ENCODE data around the gene STAT5B. TPM values are rescaled to one million over a fixed set of nuclear protein-coding genes. Genes with fewer than 3 reads are reported as not detected.

Gene STAT5B
- total and polyA plus RNA-seq, 9 of the 15 experiments (the other 6 are each of a cell fraction or from before 2014, with no cell fraction given), result 20.8 to 176 (median 92.4) TPM

DNA sequence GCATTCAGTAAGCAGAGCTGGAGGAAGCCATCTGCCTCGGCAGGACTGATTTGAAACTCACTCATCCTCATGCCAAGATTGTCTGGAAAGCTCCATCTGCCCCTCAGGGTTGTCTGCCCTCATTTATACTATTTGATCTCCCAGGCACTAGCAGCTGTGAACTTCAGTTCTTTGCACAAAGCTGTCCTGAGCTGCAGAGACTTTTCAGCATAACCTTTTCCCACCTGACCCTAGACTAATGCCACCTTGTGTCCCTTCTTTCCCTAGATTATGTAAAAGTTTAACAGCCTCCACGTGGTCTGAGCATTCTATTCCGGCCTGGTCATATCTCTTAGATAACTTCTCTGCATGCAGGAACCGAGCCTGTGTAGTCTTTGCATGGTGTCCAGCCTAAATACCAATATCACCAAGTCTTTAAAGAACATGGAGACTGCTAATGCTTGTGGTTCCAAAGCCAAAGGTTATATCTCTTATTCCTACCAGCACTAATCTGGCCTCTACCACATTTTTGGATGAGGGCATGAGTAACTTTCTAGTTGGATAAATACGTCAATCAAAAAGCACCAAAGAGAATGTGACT is 41.2 kb upstream of the STAT5B start:
- no peak overlapping the region for H2AFZ ChIP-seq (ENCODE audit: low read depth, low read length)
- H3K9ac ChIP-seq (ENCODE audit: insufficient read depth in 1 of 2, low read depth in 2 of 2, low read length in 2 of 2), result peak overlapping the region; percentile 83 to 100; a peak in 3 of 4 replicates
- peak overlapping the region; percentile 17; the same call in 1 of the 2 replicates for H3K4me3 ChIP-seq
- ChIA-PET CTCF (ENCODE audit: low intra/inter-chr PET ratio) (no interaction called here), POLR2A (interaction anchor here (0.6 to 2.5 kb wide), 8 partner anchors 11 to 1051 kb away, joined by 3 to 6 read pairs (median 3); no protein-coding TSS in a partner anchor)
- FAIRE-seq (peak; percentile 78), ATAC-seq (no peak), DNase-seq (ENCODE audit: extremely low read depth in 1 of 4, low spot score in 3 of 4) (peak in 1 of 4 experiments; percentile 77)
- H3K9me3 ChIP-seq (replicated peaks; ENCODE audit: control insufficient read depth, insufficient read depth, low read depth, low read length), result no peaks in the 10 kb centered on the region
- no peaks in the 10 kb centered on the region for H3K27me3 ChIP-seq (ENCODE audit: control insufficient read depth in 2 of 2, insufficient read depth in 2 of 2, low read length in 2 of 2)
- H3K4me1 ChIP-seq (replicated peaks in 1 of 2; ENCODE audit: control insufficient read depth in 2 of 2, insufficient read depth in 2 of 2, low read length in 2 of 2), result peaks cover 88 to 89% of the 10 kb centered on the region in 2 experiments
- no peaks in the 10 kb centered on the region for H3K9me1 ChIP-seq (ENCODE audit: control insufficient read depth, insufficient read depth, low read length)
- in situ Hi-C loops (cut with MboI) (no loop called here), intact Hi-C loops (cut with micrococcal nuclease) (loop anchor here (5.0 to 10.0 kb wide), 2 partner anchors 93 to 295 kb away; partner anchors contain the start of gene NKIRAS2)
- no peaks in the 10 kb centered on the region for H4K20me1 ChIP-seq (replicated peaks; ENCODE audit: control insufficient read depth, insufficient read depth, low read length)
- peak overlapping the region; percentile 100 for H3K4me2 ChIP-seq (ENCODE audit: insufficient read depth, low read length)
- peak overlapping the region; percentile 100 for H3K27ac ChIP-seq (ENCODE audit: extremely low read depth, low read depth, low read length)
- H3K36me3 ChIP-seq (ENCODE audit: control insufficient read depth, insufficient read depth, low read length), result peaks cover 77% of the 10 kb centered on the region
- BruUV-seq (replicated peaks), result no TSS peak
- peaks cover 75% of the 10 kb centered on the region for H3K79me2 ChIP-seq (ENCODE audit: control insufficient read depth, insufficient read depth, low read length)
- 6% methylated on average over 5 of the region's 5 CpGs for WGBS (ENCODE audit: insufficient coverage, low coverage, missing lambda C conversion rate)
- TF ChIP-seq LCOR (CRISPR knock-in tag; IDR thresholded peaks at IDR 0.05), result 0 out of 2 replicates have a peak, but pooled peaks have one; percentile 33
- peak; percentile 27; the same call in 1 of the 2 replicates for TF ChIP-seq ZNF584 (CRISPR knock-in tag; IDR thresholded peaks at IDR 0.05; ENCODE audit: low read depth)
- no peak for TF ChIP-seq ZNF217 (CRISPR knock-in tag; IDR thresholded peaks at IDR 0.05)
- TF ChIP-seq ZSCAN29 (IDR thresholded peaks at IDR 0.05), result no peak
- TF ChIP-seq MEF2A (IDR thresholded peaks at IDR 0.05; ENCODE audit: control insufficient read depth, low read depth, low read length), result no peak
- TF ChIP-seq ETV5 (CRISPR knock-in tag; IDR thresholded peaks at IDR 0.05; ENCODE audit: low read depth), result no peak
- TF ChIP-seq, protein P1, sequence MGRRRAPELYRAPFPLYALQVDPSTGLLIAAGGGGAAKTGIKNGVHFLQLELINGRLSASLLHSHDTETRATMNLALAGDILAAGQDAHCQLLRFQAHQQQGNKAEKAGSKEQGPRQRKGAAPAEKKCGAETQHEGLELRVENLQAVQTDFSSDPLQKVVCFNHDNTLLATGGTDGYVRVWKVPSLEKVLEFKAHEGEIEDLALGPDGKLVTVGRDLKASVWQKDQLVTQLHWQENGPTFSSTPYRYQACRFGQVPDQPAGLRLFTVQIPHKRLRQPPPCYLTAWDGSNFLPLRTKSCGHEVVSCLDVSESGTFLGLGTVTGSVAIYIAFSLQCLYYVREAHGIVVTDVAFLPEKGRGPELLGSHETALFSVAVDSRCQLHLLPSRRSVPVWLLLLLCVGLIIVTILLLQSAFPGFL (CRISPR knock-in tag; IDR thresholded peaks at IDR 0.05), result no peak
- TF ChIP-seq, protein P2, sequence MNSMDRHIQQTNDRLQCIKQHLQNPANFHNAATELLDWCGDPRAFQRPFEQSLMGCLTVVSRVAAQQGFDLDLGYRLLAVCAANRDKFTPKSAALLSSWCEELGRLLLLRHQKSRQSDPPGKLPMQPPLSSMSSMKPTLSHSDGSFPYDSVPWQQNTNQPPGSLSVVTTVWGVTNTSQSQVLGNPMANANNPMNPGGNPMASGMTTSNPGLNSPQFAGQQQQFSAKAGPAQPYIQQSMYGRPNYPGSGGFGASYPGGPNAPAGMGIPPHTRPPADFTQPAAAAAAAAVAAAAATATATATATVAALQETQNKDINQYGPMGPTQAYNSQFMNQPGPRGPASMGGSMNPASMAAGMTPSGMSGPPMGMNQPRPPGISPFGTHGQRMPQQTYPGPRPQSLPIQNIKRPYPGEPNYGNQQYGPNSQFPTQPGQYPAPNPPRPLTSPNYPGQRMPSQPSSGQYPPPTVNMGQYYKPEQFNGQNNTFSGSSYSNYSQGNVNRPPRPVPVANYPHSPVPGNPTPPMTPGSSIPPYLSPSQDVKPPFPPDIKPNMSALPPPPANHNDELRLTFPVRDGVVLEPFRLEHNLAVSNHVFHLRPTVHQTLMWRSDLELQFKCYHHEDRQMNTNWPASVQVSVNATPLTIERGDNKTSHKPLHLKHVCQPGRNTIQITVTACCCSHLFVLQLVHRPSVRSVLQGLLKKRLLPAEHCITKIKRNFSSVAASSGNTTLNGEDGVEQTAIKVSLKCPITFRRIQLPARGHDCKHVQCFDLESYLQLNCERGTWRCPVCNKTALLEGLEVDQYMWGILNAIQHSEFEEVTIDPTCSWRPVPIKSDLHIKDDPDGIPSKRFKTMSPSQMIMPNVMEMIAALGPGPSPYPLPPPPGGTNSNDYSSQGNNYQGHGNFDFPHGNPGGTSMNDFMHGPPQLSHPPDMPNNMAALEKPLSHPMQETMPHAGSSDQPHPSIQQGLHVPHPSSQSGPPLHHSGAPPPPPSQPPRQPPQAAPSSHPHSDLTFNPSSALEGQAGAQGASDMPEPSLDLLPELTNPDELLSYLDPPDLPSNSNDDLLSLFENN (IDR thresholded peaks at IDR 0.05; ENCODE audit: low read depth in 2 of 2, low read length in 2 of 2), result no peak
- TF ChIP-seq, protein P3, sequence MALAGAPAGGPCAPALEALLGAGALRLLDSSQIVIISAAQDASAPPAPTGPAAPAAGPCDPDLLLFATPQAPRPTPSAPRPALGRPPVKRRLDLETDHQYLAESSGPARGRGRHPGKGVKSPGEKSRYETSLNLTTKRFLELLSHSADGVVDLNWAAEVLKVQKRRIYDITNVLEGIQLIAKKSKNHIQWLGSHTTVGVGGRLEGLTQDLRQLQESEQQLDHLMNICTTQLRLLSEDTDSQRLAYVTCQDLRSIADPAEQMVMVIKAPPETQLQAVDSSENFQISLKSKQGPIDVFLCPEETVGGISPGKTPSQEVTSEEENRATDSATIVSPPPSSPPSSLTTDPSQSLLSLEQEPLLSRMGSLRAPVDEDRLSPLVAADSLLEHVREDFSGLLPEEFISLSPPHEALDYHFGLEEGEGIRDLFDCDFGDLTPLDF (CRISPR knock-in tag; IDR thresholded peaks at IDR 0.05), result no peak
- no peak for TF ChIP-seq ZZZ3 (IDR thresholded peaks at IDR 0.05)
- no peak for TF ChIP-seq DNMT1 (IDR thresholded peaks at IDR 0.05)
- no peak; the same call in 1 of the 2 replicates for TF ChIP-seq NBN (IDR thresholded peaks at IDR 0.05; ENCODE audit: low read depth)
- TF ChIP-seq ZNF707 (CRISPR knock-in tag; conservative IDR thresholded peaks at IDR 0.05), result no peak
- no peak for TF ChIP-seq ZNF431 (CRISPR knock-in tag; IDR thresholded peaks at IDR 0.05)
- no peak for TF ChIP-seq NR1H2 (CRISPR knock-in tag; IDR thresholded peaks at IDR 0.05)
- TF ChIP-seq PYGO2 (tag; IDR thresholded peaks at IDR 0.05), result no peak
- TF ChIP-seq ZNF589 (CRISPR knock-in tag; IDR thresholded peaks at IDR 0.05; ENCODE audit: low read depth), result no peak
- no peak for TF ChIP-seq KLF1 (tag; IDR thresholded peaks at IDR 0.05)

Measured in K562 (cell line).